GM12892 (cell line): ENCODE data around the gene SCGB1D4.

Experiments
- POLR2A ChIP-seq: IDR thresholded peaks from 2 replicates; pipeline ENCODE4 v1.6.1; 2011; ENCODE audit warnings: low read depth, low read length, control low read depth
- POLR2AphosphoS5 ChIP-seq: IDR thresholded peaks from 2 replicates; pipeline ENCODE4 v1.6.1; 2011; ENCODE audit warnings: low read depth, low read length, control low read depth

GRCh38 chr11:62264004-62264403 is 34.9 kb downstream of the SCGB1D4 start:
- TF ChIP-seq POLR2A (no peak), POLR2AphosphoS5 (no peak)
